ENCODE data around the gene KIF25. TPM values are rescaled to one million over a fixed set of nuclear protein-coding genes. Genes with fewer than 3 reads are reported as not detected.

Gene KIF25
- total RNA-seq, 1 experiment from 2014 or later, result 0.59 TPM

GRCh38 chr6:167962711-167963110 lies 34.8 kb upstream of the KIF25 start:
- Mint-ChIP-seq H3K9me3 (no peaks in the 10 kb centered on the region), H3K4me3 (no peak overlapping the region), H3K27me3 (ENCODE audit: low read depth) (no peaks in the 10 kb centered on the region), H3K4me1 (peaks cover 0 to 3% of the 10 kb centered on the region in 2 experiments; a peak in 1 of 4 replicates), H3K36me3 (ENCODE audit: insufficient read depth in 1 of 3, low read depth in 3 of 3) (peaks cover 24 to 55% (median 49%) of the 10 kb centered on the region in 3 experiments), H3K27ac (no peak overlapping the region; a peak in 1 of 7 replicates)
- Histone ChIP-seq H3K14ac (ENCODE audit: insufficient read depth, low read length) (no peak overlapping the region), H4K5ac (ENCODE audit: insufficient read length, low read depth, low read length) (no peak overlapping the region), H3K79me1 (ENCODE audit: insufficient read depth, low read depth, low read length, poor library complexity, severe bottlenecking) (no peaks in the 10 kb centered on the region), H3K79me2 (ENCODE audit: insufficient read depth, low read length) (no peaks in the 10 kb centered on the region), H4K8ac (replicated peaks; ENCODE audit: insufficient read length, low read depth, low read length) (no peak overlapping the region), H3K4me1 (ENCODE audit: insufficient read depth, low read length) (no peaks in the 10 kb centered on the region), H2AFZ (ENCODE audit: low read length) (no peak overlapping the region), H2AK5ac (ENCODE audit: insufficient read length, low read length) (no peak overlapping the region), H3K18ac (ENCODE audit: insufficient read length, low read depth, low read length) (no peak overlapping the region), H3K27ac (ENCODE audit: insufficient read length, low read depth, low read length) (no peak overlapping the region), H4K91ac (ENCODE audit: insufficient read length, low read depth, low read length) (no peak overlapping the region), H3K4ac (ENCODE audit: low read depth, low read length) (no peak overlapping the region), H2BK12ac (ENCODE audit: insufficient read length, low read depth, low read length) (no peak overlapping the region), H2BK5ac (ENCODE audit: insufficient read length, low read length) (no peak overlapping the region), H3K23me2 (ENCODE audit: insufficient read length, low read depth, low read length, poor library complexity, severe bottlenecking) (no peaks in the 10 kb centered on the region), H3K56ac (ENCODE audit: insufficient read length, low read depth, low read length) (no peak overlapping the region), H2BK20ac (ENCODE audit: low read depth, low read length, poor library complexity, severe bottlenecking) (no peak overlapping the region), H3K4me2 (ENCODE audit: insufficient read depth, insufficient read length, low read length) (no peak overlapping the region), H3T11ph (ENCODE audit: low read length) (no peak overlapping the region), H2BK15ac (ENCODE audit: low read depth, low read length) (no peak overlapping the region), H3K23ac (ENCODE audit: insufficient read length, low read depth, low read length) (no peak overlapping the region), H3K9ac (ENCODE audit: extremely low read depth, insufficient read length, low read length) (no peak overlapping the region), H3K27me3 (ENCODE audit: insufficient read depth, low read length) (no peaks in the 10 kb centered on the region), H3K9me3 (ENCODE audit: control insufficient read depth, low read depth, low read length) (no peaks in the 10 kb centered on the region), H4K20me1 (ENCODE audit: control insufficient read depth, insufficient read depth, insufficient read length) (no peaks in the 10 kb centered on the region), H2BK120ac (ENCODE audit: low read depth, low read length, poor library complexity, severe bottlenecking) (no peak overlapping the region)
- no peak for DNase-seq
- no peak for TF ChIP-seq CTCF (conservative IDR thresholded peaks at IDR 0.05)
- no CpG with 5 or more reads among the region's 5 CpGs for WGBS (ENCODE audit: extremely low coverage, insufficient read length, low lambda C conversion rate)

Measured in H9 (cell line).